Measurements from ENCODE around the gene ELAPOR1.

The ELAPOR1 gene

GRCh38 chr1:109111386-109112055, 2.4 kb upstream of the ELAPOR1 start:
- peak; percentile 16 for DNase-seq (ENCODE audit: low read depth)
- no peak overlapping the region for H3K4me3 ChIP-seq (ENCODE audit: low read depth, low read length)
- TF ChIP-seq, protein P1, sequence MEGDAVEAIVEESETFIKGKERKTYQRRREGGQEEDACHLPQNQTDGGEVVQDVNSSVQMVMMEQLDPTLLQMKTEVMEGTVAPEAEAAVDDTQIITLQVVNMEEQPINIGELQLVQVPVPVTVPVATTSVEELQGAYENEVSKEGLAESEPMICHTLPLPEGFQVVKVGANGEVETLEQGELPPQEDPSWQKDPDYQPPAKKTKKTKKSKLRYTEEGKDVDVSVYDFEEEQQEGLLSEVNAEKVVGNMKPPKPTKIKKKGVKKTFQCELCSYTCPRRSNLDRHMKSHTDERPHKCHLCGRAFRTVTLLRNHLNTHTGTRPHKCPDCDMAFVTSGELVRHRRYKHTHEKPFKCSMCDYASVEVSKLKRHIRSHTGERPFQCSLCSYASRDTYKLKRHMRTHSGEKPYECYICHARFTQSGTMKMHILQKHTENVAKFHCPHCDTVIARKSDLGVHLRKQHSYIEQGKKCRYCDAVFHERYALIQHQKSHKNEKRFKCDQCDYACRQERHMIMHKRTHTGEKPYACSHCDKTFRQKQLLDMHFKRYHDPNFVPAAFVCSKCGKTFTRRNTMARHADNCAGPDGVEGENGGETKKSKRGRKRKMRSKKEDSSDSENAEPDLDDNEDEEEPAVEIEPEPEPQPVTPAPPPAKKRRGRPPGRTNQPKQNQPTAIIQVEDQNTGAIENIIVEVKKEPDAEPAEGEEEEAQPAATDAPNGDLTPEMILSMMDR (conservative IDR thresholded peaks at IDR 0.05; ENCODE audit: low read depth, low read length) = no peak

GRCh38 chr1:109112056-109112651, 1.8 kb upstream of the ELAPOR1 start:
- peak overlapping the region; percentile 21 for H3K4me3 ChIP-seq (ENCODE audit: low read depth, low read length)
- TF ChIP-seq, protein P1 (conservative IDR thresholded peaks at IDR 0.05; ENCODE audit: low read depth, low read length) = peak; percentile 18
- DNase-seq (ENCODE audit: low read depth) = peak; percentile 57

DNA sequence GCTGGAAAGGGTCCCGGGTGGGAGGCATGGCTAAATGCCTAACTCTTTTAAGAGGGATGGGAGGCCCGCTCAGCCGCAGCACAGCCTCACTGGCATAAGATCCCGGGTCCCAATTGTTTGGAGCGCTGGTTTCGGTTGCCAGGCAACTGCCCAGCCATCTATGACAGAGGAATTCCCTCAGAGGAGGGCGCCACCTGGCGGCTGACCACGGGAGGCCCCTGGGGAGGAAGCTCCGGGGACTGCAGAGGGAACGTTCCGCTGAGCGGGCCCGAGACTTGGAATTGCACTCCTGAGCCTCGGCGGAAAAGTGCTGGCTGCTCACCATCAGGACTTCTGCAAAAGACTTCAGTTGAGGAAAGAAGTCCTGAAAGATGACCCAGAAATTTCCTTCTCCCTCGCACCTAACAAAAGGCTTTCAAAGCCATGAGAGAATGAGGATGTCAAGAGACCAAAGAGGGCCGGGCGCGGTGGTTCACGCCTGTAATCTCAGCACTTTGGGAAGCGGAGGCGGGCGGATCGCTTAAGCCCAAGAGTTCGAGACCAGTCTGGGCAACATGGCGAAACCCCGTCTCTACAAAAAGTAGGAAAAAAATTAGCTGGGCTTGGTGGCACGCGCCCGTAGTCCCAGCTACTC, 1.1 kb upstream of the ELAPOR1 start:
- peak overlapping the region; percentile 21 for H3K4me3 ChIP-seq (ENCODE audit: low read depth, low read length)
- DNase-seq (ENCODE audit: low read depth) = peak; percentile 90
- TF ChIP-seq, protein P1 (conservative IDR thresholded peaks at IDR 0.05; ENCODE audit: low read depth, low read length) = peak; percentile 92

- TF ChIP-seq, protein P1 (conservative IDR thresholded peaks at IDR 0.05; ENCODE audit: low read depth, low read length) = no peak
- H3K4me3 ChIP-seq (ENCODE audit: low read depth, low read length) = no peak overlapping the region
- no peak for DNase-seq (ENCODE audit: low read depth)
These were observed 393 bp downstream of the ELAPOR1 start for GRCh38 chr1:109114342-109114674.

DNA sequence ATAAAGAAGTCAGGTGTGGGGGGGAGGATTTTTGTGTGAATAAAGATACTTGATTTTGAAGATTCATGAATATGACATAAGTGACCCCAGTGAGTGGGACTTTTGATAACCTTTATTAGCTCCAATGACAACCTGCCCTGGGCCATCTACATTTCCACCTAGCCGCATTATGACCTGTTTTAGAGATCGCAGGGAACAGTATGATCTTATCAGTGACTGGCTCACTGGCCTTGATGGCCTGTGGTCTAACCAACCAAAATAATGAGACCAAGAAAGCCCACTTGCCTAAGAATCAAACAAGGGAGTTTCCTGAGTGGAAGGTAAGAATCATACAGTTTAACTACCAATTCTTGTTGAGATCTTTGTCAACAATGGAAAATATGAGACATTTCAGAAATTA, 1.8 kb downstream of the ELAPOR1 start:
- TF ChIP-seq, protein P1 (conservative IDR thresholded peaks at IDR 0.05; ENCODE audit: low read depth, low read length) = no peak
- DNase-seq (ENCODE audit: low read depth) = no peak
- no peak overlapping the region for H3K4me3 ChIP-seq (ENCODE audit: low read depth, low read length)

DNA sequence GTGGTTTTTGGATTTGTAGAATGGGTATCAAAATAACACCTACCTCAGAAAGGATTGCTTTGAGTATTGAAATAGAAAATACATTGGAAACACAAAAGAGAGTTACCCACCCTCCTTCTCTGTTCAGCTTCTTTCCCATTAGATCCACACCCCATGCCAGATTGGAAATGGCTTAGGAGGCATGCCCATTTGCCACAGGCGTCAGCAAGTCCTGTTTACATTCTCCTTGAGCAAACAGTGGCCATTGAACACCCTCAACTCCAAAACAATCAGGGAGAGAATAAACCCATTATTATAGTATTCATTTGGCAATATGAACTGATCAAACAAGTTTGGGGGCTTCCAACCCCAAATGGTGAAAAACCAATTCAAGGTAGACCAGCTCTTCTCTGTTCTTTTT, 2.4 kb downstream of the ELAPOR1 start:
- TF ChIP-seq, protein P1 (conservative IDR thresholded peaks at IDR 0.05; ENCODE audit: low read depth, low read length) = no peak
- DNase-seq (ENCODE audit: low read depth) = no peak
- H3K4me3 ChIP-seq (ENCODE audit: low read depth, low read length) = no peak overlapping the region

Data from choroid plexus epithelial cell (primary cell).